K562 (cell line): Measurements from ENCODE around the gene CD68. TPM values are rescaled to one million over a fixed set of nuclear protein-coding genes. Genes with fewer than 3 reads are reported as not detected.

ENCODE experiments used
- CXXC5 ChIP-seq: fragments of 250-450 bp; sonication (Bioruptor Pico); IDR thresholded peaks from 2 replicates; pipeline ENCODE4 v1.8.0; 2022; ENCODE audit warnings: inconsistent platforms, mild to moderate bottlenecking, moderate library complexity
- NRF1 ChIP-seq, 2 experiments: fragments of 450-650 bp; IDR thresholded peaks in 1 of 2; conservative IDR thresholded peaks in 1 of 2; 2 replicates each; pipeline ENCODE4 v1.6.1; 2014; ENCODE audit warnings: mild to moderate bottlenecking in 2 of 2
- SRF ChIP-seq, 2 experiments: fragments of 250-450, 450-650 bp in 1 of 2; sonication (Bioruptor Pico) in 1 of 2; sonication (generic) in 1 of 2; formaldehyde crosslinking; IDR thresholded peaks; 2 replicates each; pipeline versions ENCODE4 v1.5.0 to v1.5.1; 2020 to 2022; ENCODE audit warnings: mild to moderate bottlenecking in 1 of 2, missing genetic modification reagents in 1 of 2
- TBL1XR1 ChIP-seq, 2 experiments: IDR thresholded peaks; 2 replicates each; pipeline ENCODE4 v1.6.1; 2012; ENCODE audit warnings: improper control_type of control experiment in 2 of 2, low read length in 2 of 2, mild to moderate bottlenecking in 1 of 2
- TRIM25 ChIP-seq: fragments of 450-650 bp; IDR thresholded peaks from 2 replicates; pipeline ENCODE4 v1.7.0; 2016; ENCODE audit warnings: borderline replicate concordance
- ZBTB26 ChIP-seq: fragments of 450-650 bp; formaldehyde crosslinking; IDR thresholded peaks from 2 replicates; pipeline ENCODE4 v1.4.0; 2022; ENCODE audit warnings: missing genetic modification characterization
- ZNF318 ChIP-seq, 2 experiments: fragments of 450-650 bp; IDR thresholded peaks; 2 replicates each; pipeline ENCODE4 v1.6.1; 2016; ENCODE audit warnings: mild to moderate bottlenecking in 2 of 2, borderline replicate concordance in 1 of 2, low read depth in 1 of 2, moderate library complexity in 1 of 2
- polyA plus RNA-seq, 8 experiments: library from polyadenylated mRNA; depleted of rRNA in 4 of 8; stranded (reverse) in 5 of 8; unstranded in 3 of 8; fragments of >200 nt; fragmentation: Nextera tagmentation in 2 of 8; fragmentation: Illumina TruSeq in 1 of 8; extraction: Ambion mirVana in 2 of 8; extraction: Trizol in 1 of 8; gene quantifications; 2 replicates each; pipeline versions ENCODE4 v1.2.1 to v1.2.3, GENCODE V29; 2011 to 2014; ENCODE audit warnings: inconsistent platforms in 1 of 8, missing spikeins in 1 of 8
- total RNA-seq, 7 experiments: library from RNA; depleted of rRNA in 6 of 7; stranded (reverse); fragments of >200 nt in 6 of 7; fragmentation: Illumina TruSeq in 2 of 7; extraction: Trizol in 2 of 7; gene quantifications; 2 replicates each; pipeline versions ENCODE4 v1.2.1 to v1.2.3, GENCODE V29; 2011 to 2021; ENCODE audit warnings: low replicate concordance in 1 of 7
- TF ChIP-seq, protein P1 (sequence below): fragments of 450-650 bp; IDR thresholded peaks from 2 replicates; pipeline ENCODE4 v1.6.1; 2016; ENCODE audit warnings: borderline replicate concordance
- TF ChIP-seq, protein P2 (sequence below): fragments of 450-650 bp; IDR thresholded peaks from 2 replicates; pipeline ENCODE4 v1.6.1; 2016
- TF ChIP-seq, protein P3 (sequence below): sonication (generic); formaldehyde crosslinking; IDR thresholded peaks from 2 replicates; pipeline ENCODE4 v1.9.0; 2022; ENCODE audit warnings: mild to moderate bottlenecking, missing genetic modification reagents

Gene CD68
- total and polyA plus RNA-seq, 9 of the 15 experiments (the other 6 are each of a cell fraction or from before 2014, with no cell fraction given): 28.2 to 89.8 (median 37.7) TPM

- TF ChIP-seq ZNF318 (IDR thresholded peaks at IDR 0.05; ENCODE audit: borderline replicate concordance in 1 of 2, low read depth in 1 of 2) (no peak), TRIM25 (no peak), SRF (CRISPR knock-in tag; IDR thresholded peaks at IDR 0.05) (peak in 1 of 2 experiments; percentile 52; a peak in 1 of 4 replicates), CXXC5 (CRISPR knock-in tag) (peak; percentile 49), ZBTB26 (0 out of 2 replicates have a peak, but pooled peaks have one; percentile 3), TBL1XR1 (IDR thresholded peaks at IDR 0.05; ENCODE audit: low read length in 2 of 2) (peak in 1 of 2 experiments; percentile 23; a peak in 1 of 4 replicates), NRF1 (conservative IDR thresholded peaks at IDR 0.05 in 1 of 2, IDR thresholded peaks at IDR 0.05 in 1 of 2) (peak; percentile 49 to 62; a peak in 3 of 4 replicates)
- TF ChIP-seq, protein P1, sequence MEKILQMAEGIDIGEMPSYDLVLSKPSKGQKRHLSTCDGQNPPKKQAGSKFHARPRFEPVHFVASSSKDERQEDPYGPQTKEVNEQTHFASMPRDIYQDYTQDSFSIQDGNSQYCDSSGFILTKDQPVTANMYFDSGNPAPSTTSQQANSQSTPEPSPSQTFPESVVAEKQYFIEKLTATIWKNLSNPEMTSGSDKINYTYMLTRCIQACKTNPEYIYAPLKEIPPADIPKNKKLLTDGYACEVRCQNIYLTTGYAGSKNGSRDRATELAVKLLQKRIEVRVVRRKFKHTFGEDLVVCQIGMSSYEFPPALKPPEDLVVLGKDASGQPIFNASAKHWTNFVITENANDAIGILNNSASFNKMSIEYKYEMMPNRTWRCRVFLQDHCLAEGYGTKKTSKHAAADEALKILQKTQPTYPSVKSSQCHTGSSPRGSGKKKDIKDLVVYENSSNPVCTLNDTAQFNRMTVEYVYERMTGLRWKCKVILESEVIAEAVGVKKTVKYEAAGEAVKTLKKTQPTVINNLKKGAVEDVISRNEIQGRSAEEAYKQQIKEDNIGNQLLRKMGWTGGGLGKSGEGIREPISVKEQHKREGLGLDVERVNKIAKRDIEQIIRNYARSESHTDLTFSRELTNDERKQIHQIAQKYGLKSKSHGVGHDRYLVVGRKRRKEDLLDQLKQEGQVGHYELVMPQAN: 0 out of 2 replicates have a peak, but pooled peaks have one; percentile 17
- TF ChIP-seq, protein P2, sequence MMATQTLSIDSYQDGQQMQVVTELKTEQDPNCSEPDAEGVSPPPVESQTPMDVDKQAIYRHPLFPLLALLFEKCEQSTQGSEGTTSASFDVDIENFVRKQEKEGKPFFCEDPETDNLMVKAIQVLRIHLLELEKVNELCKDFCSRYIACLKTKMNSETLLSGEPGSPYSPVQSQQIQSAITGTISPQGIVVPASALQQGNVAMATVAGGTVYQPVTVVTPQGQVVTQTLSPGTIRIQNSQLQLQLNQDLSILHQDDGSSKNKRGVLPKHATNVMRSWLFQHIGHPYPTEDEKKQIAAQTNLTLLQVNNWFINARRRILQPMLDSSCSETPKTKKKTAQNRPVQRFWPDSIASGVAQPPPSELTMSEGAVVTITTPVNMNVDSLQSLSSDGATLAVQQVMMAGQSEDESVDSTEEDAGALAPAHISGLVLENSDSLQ: peak; percentile 100
- TF ChIP-seq, protein P3, sequence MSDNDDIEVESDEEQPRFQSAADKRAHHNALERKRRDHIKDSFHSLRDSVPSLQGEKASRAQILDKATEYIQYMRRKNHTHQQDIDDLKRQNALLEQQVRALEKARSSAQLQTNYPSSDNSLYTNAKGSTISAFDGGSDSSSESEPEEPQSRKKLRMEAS: no peak; the same call in 1 of the 2 replicates
Observed at GRCh38 chr17:7572588-7573323, 6.7 kb upstream of the CD68 start (continued).
